Mucosa of descending colon (tissue), 3 donors: ENCODE measurements around the gene AKAP9. TPM values are rescaled to one million over a fixed set of nuclear protein-coding genes. Genes with fewer than 3 reads are reported as not detected.

Experiments used
- ATAC-seq: fragments of 200-7000 bp; cut with Tn5 transposase; one replicate; pipeline ENCODE4 v1.9.1; 2020; ENCODE audit warnings: mild to moderate bottlenecking, moderate library complexity
- DNase-seq, 3 donors: peaks; one replicate each; pipeline ENCODE4 v3.0.0-alpha.2; 2020
- H3K36me3 ChIP-seq: fragments of 200-600 bp; one replicate; pipeline ENCODE4 v1.8.0; 2021; ENCODE audit warnings: low read depth, mild to moderate bottlenecking
- H3K4me1 ChIP-seq: fragments of 200-600 bp; one replicate; pipeline ENCODE4 v1.8.0; 2021; ENCODE audit warnings: low read depth, mild to moderate bottlenecking
- H3K4me3 ChIP-seq: fragments of 200-600 bp; one replicate; pipeline ENCODE4 v1.8.0; 2021; ENCODE audit warnings: mild to moderate bottlenecking
- H3K9me3 ChIP-seq: fragments of 200-600 bp; one replicate; pipeline ENCODE4 v1.8.0; 2021; ENCODE audit warnings: mild to moderate bottlenecking
- intact Hi-C, 2 donors: fragments of 100-400 bp; cut with DNase I in 1 of 2; cut with micrococcal nuclease in 1 of 2; formaldehyde crosslinking; loops; one replicate each; pipeline versions ENCODE4 v1.11.0 to v1.11.1; 2022; cut with DNase I, micrococcal nuclease
- total RNA-seq, 3 donors: library from RNA; stranded (reverse); fragmentation: NEBNext Ultra II Directional in 2 of 3; extraction: Animal tissue kit (Norgen Biotek cat#: 25700) in 2 of 3; gene quantifications; one replicate each; pipeline versions ENCODE4 v1.2.1 to v1.2.4, GENCODE V29; 2021 to 2023
- TF ChIP-seq, protein P1 (sequence below): fragments of 200-600 bp; IDR thresholded peaks from one replicate; pipeline ENCODE4 v1.8.0; 2022; ENCODE audit warnings: antibody characterized with exemption, mild to moderate bottlenecking
- donor health status: DM: no; HTN: no; CAD: no; lungs with moderate emphysema.
- donor health status: DM: no; HTN: no; CAD: no.
- donor health status: DM: no; HTN: yes; CAD: no.

Gene AKAP9
- total RNA-seq, 3 donors from 2014 or later = 119 to 206 (median 137) TPM

DNA sequence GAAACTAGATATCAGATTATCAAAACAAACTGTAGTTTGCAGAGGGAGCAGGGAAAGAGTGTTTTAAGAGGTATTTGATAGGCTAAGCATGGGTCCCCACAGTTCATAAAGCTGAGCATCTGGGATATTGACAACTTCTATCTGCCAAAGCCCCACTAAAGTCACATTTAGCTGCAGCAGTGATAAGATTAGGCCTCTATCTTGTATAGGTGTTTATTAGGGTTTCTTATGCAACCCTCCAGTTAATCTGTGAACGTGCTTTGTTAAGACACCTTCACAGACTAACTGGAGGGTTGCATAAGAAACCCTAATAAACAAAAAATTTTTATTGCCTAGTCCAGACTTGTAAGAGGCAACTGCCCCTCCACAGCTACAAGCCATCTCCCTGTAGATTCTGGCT is 115.6 kb downstream of the AKAP9 start:
- no peak for DNase-seq
- no peak overlapping the region for H3K4me3 ChIP-seq
- H3K9me3 ChIP-seq = no peaks in the 10 kb centered on the region
- intact Hi-C loops = no loop called here
- TF ChIP-seq, protein P1, sequence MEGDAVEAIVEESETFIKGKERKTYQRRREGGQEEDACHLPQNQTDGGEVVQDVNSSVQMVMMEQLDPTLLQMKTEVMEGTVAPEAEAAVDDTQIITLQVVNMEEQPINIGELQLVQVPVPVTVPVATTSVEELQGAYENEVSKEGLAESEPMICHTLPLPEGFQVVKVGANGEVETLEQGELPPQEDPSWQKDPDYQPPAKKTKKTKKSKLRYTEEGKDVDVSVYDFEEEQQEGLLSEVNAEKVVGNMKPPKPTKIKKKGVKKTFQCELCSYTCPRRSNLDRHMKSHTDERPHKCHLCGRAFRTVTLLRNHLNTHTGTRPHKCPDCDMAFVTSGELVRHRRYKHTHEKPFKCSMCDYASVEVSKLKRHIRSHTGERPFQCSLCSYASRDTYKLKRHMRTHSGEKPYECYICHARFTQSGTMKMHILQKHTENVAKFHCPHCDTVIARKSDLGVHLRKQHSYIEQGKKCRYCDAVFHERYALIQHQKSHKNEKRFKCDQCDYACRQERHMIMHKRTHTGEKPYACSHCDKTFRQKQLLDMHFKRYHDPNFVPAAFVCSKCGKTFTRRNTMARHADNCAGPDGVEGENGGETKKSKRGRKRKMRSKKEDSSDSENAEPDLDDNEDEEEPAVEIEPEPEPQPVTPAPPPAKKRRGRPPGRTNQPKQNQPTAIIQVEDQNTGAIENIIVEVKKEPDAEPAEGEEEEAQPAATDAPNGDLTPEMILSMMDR = no peak
- peaks cover 36% of the 10 kb centered on the region for H3K4me1 ChIP-seq
- ATAC-seq = no peak
- no peaks in the 10 kb centered on the region for H3K36me3 ChIP-seq

DNA sequence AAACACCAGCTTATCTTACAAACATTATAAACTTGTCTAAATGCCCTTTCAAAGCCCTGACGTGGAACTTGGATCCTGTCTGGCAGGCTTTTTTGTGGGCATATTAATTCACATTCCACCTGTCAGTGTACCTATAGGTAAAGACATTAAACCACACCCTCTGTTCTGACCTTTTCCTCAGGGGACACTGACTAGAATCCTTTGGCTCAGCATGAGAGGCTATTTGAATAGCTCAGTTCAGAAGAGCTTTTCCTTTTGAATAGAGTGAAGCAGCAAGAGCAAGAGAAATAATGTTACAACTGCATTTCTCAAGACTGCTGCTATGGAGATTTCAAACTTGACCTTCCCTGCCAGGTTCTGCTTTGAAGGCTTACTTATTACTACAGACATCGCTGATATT is 116.7 kb downstream of the AKAP9 start:
- ATAC-seq (peak; percentile 95), DNase-seq (peak in 1 of 3 donors; percentile 88)
- Histone ChIP-seq H3K9me3 (no peaks in the 10 kb centered on the region), H3K4me3 (no peak overlapping the region), H3K36me3 (no peaks in the 10 kb centered on the region), H3K4me1 (peaks cover 33% of the 10 kb centered on the region)
- intact Hi-C loops = no loop called here
- TF ChIP-seq, protein P1 = no peak

DNA sequence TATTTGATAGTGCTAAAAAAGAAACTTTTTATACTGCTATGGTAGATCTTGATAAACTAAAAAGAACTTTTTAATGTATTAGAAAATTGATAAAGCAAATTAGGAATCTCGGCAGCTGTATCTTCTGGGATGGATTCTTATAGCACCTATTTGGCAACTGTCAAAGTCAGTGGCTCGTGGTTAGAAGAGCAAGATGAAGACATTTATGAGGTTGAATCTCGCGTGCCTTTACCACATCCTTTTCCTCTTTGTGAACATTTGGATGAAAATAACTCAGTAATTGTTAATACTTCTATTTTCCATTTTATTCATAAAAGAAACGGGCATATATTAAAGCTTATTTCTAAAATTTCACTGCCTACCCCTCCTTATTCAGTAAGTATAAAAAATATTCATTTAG is 117.4 kb downstream of the AKAP9 start:
- intact Hi-C loops = no loop called here
- peaks cover 38% of the 10 kb centered on the region for H3K4me1 ChIP-seq
- TF ChIP-seq, protein P1 = no peak

GRCh38 chr7:92058899-92059298 is 118.2 kb downstream of the AKAP9 start:
- DNase-seq (no peak), ATAC-seq (peak; percentile 20)
- Histone ChIP-seq H3K4me1 (peaks cover 43% of the 10 kb centered on the region), H3K9me3 (no peaks in the 10 kb centered on the region), H3K36me3 (no peaks in the 10 kb centered on the region), H3K4me3 (peak overlapping the region; percentile 15)
- intact Hi-C loops = no loop called here
- TF ChIP-seq, protein P1 = no peak

More for the DNA sequence above, 117.4 kb downstream of the AKAP9 start:
- Histone ChIP-seq H3K9me3 (no peaks in the 10 kb centered on the region), H3K36me3 (no peaks in the 10 kb centered on the region), H3K4me3 (no peak overlapping the region)
- ATAC-seq (no peak), DNase-seq (no peak)

DNA sequence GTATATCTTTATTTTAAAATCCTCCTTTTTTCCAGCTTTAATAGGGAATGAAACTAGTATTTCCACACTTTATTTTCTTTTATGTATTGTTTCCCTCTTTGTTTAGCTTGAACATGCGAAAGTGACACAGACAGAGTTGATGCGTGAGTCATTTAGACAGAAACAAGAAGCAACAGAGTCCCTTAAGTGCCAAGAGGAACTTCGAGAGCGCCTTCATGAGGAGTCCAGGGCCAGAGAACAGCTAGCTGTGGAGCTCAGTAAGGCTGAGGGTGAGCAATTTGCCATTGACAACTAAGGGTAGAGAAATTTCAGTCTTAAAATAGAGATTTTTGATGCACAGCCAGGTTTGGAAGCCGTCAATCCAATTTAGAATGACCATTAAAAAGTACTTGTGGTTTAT is 120.5 kb downstream of the AKAP9 start:
- Histone ChIP-seq H3K4me1 (peaks cover 49% of the 10 kb centered on the region), H3K9me3 (no peaks in the 10 kb centered on the region), H3K36me3 (no peaks in the 10 kb centered on the region), H3K4me3 (no peak overlapping the region)
- intact Hi-C loops = no loop called here
- peak; percentile 67 for ATAC-seq
- TF ChIP-seq, protein P1 = no peak
- DNase-seq = peak in 1 of 3 donors; percentile 41

DNA sequence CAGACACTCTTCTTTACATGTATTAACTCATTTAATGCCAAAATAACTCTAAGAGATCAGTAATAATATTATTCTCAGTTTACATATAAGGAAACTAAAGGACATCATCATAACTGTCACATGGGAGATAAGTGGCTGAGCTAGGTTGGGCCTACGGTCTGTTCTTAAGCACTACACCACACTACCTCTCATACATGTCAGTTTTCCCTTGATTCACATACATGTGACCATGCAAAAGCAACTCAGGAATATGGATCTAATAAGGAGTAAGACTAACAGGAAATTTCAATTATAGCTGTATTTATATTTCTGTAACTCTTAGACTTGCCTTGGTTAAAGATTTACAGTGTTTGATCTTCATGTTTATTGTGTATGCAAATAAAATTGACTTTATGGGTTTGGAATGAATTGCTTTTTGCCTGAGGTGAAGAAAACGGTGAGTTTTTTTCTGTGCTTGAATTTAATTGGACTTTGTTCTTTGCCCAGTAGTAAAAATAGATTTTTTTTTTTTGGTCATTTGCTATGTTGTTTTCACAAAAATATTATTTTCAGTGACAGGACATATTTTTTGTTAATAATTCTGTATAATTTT is 123.9 kb downstream of the AKAP9 start:
- Histone ChIP-seq H3K9me3 (no peaks in the 10 kb centered on the region), H3K4me3 (no peak overlapping the region), H3K4me1 (peaks cover 43% of the 10 kb centered on the region), H3K36me3 (no peaks in the 10 kb centered on the region)
- intact Hi-C loops = no loop called here
- DNase-seq (no peak), ATAC-seq (peak; percentile 81)
- TF ChIP-seq, protein P1 = no peak
